ENCODE data around the gene RPS26. TPM values are rescaled to one million over a fixed set of nuclear protein-coding genes. Genes with fewer than 3 reads are reported as not detected.
A peak's percentile ranks its signal among the peaks of the same experiment; 100 is the strongest.

Gene RPS26
- total RNA-seq, result 1,000 to 10,000 TPM in 2 of 4 donors, 100 to 1,000 TPM in 2; 283 to 2,670 (median 937) TPM

DNA sequence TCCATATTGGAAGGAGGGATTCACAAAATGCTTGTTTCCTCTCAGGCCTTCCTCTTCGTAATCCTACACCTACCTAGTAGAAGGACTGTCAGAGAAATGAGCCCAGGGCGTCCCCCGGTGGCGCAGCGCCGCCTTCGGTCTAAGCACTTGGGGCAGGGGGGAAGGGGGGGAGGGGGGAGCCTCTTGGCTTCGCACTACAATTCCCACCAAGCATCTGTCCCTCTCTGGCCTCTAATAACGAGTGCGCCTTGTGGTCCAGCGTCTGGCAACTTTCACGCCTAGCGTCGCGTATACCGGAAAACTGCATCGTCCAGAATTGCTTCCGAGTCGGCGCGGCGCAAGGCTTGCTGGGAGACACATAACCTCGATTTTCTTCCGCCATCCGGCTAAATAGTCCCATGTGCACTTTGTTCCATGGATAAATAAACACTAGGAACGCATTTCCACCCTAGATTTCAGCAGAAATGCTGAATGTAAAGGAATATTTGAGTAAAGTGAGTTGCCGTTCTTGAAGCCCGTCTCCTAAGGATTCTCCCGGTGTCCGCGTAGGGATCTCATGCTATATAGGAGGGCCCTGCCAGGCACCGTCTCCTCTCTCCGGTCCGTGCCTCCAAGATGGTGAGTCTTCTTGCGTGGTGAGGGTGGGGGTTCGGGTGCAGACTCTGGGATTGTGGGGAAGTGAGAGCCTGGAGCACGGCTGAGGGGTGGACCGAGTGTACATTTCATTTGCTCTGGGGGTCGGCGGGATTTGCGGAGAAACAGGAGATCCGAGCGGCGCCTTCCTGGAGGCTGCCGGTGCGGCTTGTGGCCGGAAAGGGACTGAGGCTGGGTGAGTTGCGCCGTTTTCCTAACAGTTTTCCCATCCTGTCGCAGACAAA lies at the start of gene RPS26:
RPS26 (plus strand) TSS at position 367 of the 878 bp plus-strand sequence; CDS start at position 616, 249 bp downstream.
- H3K27ac ChIP-seq, result peak within 1 kb of the TSS; percentile 90 to 93 (median 90)
- WGBS, 2 donors (ENCODE audit: low coverage in 1 of 2), result 0 to 1% methylated on average over 1 to 50 of the region's 50 CpGs
- intact Hi-C loops (cut with DNase I; ENCODE audit: low total_unique reads), result loop anchor here (5.0 kb wide), 1 partner anchor 34 kb away; no protein-coding TSS in a partner anchor

DNA sequence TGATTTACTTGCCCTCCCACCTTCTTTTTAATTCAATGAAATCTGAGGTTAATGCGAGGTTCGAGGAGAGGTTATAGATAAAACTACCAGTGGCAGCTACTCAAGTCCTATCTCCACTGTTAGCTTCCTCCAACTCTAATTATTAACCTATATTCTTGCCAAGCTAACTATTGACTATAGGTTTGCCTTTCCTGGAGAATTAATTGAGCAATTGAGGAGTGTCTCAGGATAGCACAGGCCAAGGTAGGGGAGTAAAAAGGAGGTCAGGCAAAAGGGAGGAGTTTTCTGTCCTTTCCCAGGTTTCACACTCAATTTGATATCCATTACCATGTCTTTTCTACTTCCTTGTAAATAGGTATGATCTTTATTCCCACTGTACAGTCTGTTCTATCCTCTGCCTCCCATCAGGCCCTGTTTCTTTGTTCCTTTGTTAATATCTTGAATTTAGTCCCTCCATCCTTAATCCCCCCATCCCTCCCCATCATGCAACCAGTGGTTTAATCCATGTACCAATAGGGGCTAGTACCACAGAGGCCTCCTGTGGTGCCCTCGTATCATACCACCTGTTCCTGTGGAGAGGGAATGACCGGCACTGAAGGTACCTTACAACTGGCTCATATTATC lies 48.4 kb upstream of the RPS26 start:
- H3K9me3 ChIP-seq, result no peaks in the 10 kb centered on the region
- H3K27ac ChIP-seq, result no peak overlapping the region
- no peak for TF ChIP-seq EP300 (IDR thresholded peaks at IDR 0.05; ENCODE audit: low read depth)
- no peak for TF ChIP-seq POLR2AphosphoS5 (IDR thresholded peaks at IDR 0.05)
- no peak for TF ChIP-seq POLR2A (IDR thresholded peaks at IDR 0.05)
- TF ChIP-seq, protein P1, sequence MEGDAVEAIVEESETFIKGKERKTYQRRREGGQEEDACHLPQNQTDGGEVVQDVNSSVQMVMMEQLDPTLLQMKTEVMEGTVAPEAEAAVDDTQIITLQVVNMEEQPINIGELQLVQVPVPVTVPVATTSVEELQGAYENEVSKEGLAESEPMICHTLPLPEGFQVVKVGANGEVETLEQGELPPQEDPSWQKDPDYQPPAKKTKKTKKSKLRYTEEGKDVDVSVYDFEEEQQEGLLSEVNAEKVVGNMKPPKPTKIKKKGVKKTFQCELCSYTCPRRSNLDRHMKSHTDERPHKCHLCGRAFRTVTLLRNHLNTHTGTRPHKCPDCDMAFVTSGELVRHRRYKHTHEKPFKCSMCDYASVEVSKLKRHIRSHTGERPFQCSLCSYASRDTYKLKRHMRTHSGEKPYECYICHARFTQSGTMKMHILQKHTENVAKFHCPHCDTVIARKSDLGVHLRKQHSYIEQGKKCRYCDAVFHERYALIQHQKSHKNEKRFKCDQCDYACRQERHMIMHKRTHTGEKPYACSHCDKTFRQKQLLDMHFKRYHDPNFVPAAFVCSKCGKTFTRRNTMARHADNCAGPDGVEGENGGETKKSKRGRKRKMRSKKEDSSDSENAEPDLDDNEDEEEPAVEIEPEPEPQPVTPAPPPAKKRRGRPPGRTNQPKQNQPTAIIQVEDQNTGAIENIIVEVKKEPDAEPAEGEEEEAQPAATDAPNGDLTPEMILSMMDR (IDR thresholded peaks at IDR 0.05), result no peak
- peaks cover 0 to 18% (median 15%) of the 10 kb centered on the region in 4 donors for H3K4me1 ChIP-seq
- H3K27me3 ChIP-seq, result no peaks in the 10 kb centered on the region
- no peak for DNase-seq
- 83 to 91% methylated on average over 1 to 4 of the region's 4 CpGs for WGBS, 2 donors (ENCODE audit: low coverage in 1 of 2)
- in situ Hi-C loops (cut with MboI; ENCODE audit: low pct_ligation_motif_present in 1 of 4, low pct_unique_long_range_greater_than_20kb in 1 of 4, low sequenced_read_pairs in 3 of 4) (loop anchor here in 1 of 4 donors (10.0 kb wide), 1 partner anchor 51 kb away; the partner anchor contains the start of gene RPS26), intact Hi-C loops (cut with DNase I; ENCODE audit: low total_unique reads) (no loop called here)
- H3K4me3 ChIP-seq, result no peak overlapping the region
- H3K36me3 ChIP-seq, result peaks cover 0 to 56% (median 25%) of the 10 kb centered on the region in 4 donors

More for the DNA sequence above, at the start of gene RPS26:
- no peaks in the 10 kb centered on the region for H3K27me3 ChIP-seq
- TF ChIP-seq POLR2A (IDR thresholded peaks at IDR 0.05) (peak; percentile 99), POLR2AphosphoS5 (IDR thresholded peaks at IDR 0.05) (peak; percentile 93 to 100 (median 99)), EP300 (IDR thresholded peaks at IDR 0.05; ENCODE audit: low read depth) (no peak)
- TF ChIP-seq, protein P1 (IDR thresholded peaks at IDR 0.05), result peak in 4 of 5 experiments; percentile 7 to 62 (median 36)
- H3K4me1 ChIP-seq, result peaks cover 11 to 24% (median 20%) of the 10 kb centered on the region in 4 donors
- H3K4me3 ChIP-seq, result peak within 1 kb of the TSS; percentile 51 to 80 (median 68)
- in situ Hi-C loops (cut with MboI; ENCODE audit: low pct_ligation_motif_present in 1 of 4, low pct_unique_long_range_greater_than_20kb in 1 of 4, low sequenced_read_pairs in 3 of 4), result loop anchor here in 2 of 4 donors (10.0 kb wide), 2 partner anchors 47 to 73 kb away; partner anchors contain the start of genes RPL41 (in 1 of the 2), SUOX (in 1 of the 2) and ZC3H10 (in 1 of the 2)
- DNase-seq, result peak; percentile 96
- no peaks in the 10 kb centered on the region for H3K9me3 ChIP-seq
- peaks cover 0 to 21% (median 9%) of the 10 kb centered on the region in 4 donors for H3K36me3 ChIP-seq

DNA sequence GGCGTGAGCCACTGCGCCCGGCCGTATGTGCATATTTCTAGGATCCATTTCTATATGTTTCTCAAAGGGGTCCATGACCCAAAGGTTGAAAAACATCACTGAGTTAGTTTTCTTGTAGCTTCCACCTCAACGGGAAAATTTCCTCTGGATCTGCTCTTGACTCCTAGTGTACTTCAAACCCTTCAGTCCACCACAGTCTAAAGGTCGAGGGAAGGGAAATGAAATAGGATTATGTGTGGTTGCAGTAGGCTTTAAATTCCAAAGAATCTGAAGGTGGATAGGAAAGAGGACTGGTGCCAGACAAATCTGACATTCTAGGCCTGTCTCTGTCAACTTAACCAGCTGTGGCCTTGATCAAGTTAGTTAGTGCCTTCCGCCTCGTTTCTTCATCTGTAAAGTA lies 46.4 kb upstream of the RPS26 start:
- Histone ChIP-seq H3K36me3 (peaks cover 0 to 41% (median 17%) of the 10 kb centered on the region in 4 donors), H3K4me3 (no peak overlapping the region), H3K27ac (peak overlapping the region in 3 of 4 donors; percentile 87 to 90 (median 89)), H3K27me3 (no peaks in the 10 kb centered on the region), H3K9me3 (no peaks in the 10 kb centered on the region), H3K4me1 (peaks cover 0 to 27% (median 21%) of the 10 kb centered on the region in 4 donors)
- DNase-seq, result no peak
- TF ChIP-seq EP300 (IDR thresholded peaks at IDR 0.05; ENCODE audit: low read depth) (no peak), POLR2AphosphoS5 (IDR thresholded peaks at IDR 0.05) (no peak), POLR2A (IDR thresholded peaks at IDR 0.05) (no peak)
- TF ChIP-seq, protein P1 (IDR thresholded peaks at IDR 0.05), result no peak
- in situ Hi-C loops (cut with MboI; ENCODE audit: low pct_ligation_motif_present in 1 of 4, low pct_unique_long_range_greater_than_20kb in 1 of 4, low sequenced_read_pairs in 3 of 4), result loop anchor here in 1 of 4 donors (10.0 kb wide), 1 partner anchor 49 kb away; the partner anchor contains the start of gene RPS26
- intact Hi-C loops (cut with DNase I; ENCODE audit: low total_unique reads), result no loop called here
- WGBS, 2 donors (ENCODE audit: low coverage in 1 of 2), result 51 to 76% methylated on average over 4 to 8 of the region's 8 CpGs
